Esophagus muscularis mucosa (tissue), 3 donors: ENCODE results near the gene ARPC5L.

Source experiments
- POLR2A ChIP-seq: fragments of 450-650 bp; IDR thresholded peaks from one replicate; pipeline ENCODE4 v1.6.1; 2017; ENCODE audit warnings: antibody characterized with exemption, moderate library complexity, mild to moderate bottlenecking, low read depth
- TF ChIP-seq, protein P1 (sequence below), 3 experiments: fragments of 200-600 bp in 2 of 3; fragments of 450-650 bp in 1 of 3; sonication (generic) in 2 of 3; IDR thresholded peaks; one replicate each; pipeline ENCODE4 v1.5.1; 2017 to 2019; ENCODE audit warnings: antibody characterized with exemption in 3 of 3, mild to moderate bottlenecking in 2 of 3, moderate library complexity in 1 of 3

DNA sequence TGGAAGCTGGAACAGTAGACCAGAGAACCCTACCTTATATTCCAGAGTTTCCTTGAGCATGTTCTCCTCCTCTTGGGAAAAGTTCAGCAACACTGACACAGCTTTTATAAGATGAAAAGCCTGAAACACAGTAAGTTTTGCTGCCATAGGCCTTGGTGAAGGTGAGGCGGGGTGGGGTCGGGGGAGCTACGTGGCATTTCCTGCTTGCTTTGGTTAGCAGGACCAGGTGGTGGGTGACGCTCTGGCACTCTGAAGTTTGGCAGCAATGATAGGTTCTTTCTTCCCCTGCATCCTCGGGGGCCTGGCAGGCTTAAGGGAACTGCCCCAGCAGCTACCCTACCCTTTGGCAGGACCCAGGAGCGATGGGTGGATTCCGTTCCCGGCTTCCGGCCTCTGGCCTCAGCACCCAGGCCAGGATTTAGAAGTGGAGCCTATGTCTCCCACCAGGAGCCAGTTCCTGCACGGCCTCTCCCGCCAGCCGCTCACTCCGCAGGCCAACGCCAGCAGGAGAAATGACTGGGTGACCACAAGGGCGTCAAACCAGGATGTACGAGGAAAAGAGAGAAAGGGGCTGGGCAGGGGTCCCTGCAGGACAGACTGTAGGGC, 19.3 kb downstream of the ARPC5L start:
- TF ChIP-seq, protein P1, sequence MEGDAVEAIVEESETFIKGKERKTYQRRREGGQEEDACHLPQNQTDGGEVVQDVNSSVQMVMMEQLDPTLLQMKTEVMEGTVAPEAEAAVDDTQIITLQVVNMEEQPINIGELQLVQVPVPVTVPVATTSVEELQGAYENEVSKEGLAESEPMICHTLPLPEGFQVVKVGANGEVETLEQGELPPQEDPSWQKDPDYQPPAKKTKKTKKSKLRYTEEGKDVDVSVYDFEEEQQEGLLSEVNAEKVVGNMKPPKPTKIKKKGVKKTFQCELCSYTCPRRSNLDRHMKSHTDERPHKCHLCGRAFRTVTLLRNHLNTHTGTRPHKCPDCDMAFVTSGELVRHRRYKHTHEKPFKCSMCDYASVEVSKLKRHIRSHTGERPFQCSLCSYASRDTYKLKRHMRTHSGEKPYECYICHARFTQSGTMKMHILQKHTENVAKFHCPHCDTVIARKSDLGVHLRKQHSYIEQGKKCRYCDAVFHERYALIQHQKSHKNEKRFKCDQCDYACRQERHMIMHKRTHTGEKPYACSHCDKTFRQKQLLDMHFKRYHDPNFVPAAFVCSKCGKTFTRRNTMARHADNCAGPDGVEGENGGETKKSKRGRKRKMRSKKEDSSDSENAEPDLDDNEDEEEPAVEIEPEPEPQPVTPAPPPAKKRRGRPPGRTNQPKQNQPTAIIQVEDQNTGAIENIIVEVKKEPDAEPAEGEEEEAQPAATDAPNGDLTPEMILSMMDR (IDR thresholded peaks at IDR 0.05), result no peak
- TF ChIP-seq POLR2A, result no peak
